GM19023 (cell line): ENCODE data around the gene IFNGR1.
"Not testable (repeated sequence)": the region's sequence is repeated elsewhere in the genome, so short reads cannot be mapped to it uniquely, and the experiment has no call there.

Experiments
- ATAC-seq: cut with Tn5 transposase; IDR thresholded peaks from one replicate; pipeline ENCODE4 v1.9.1; 2021; ENCODE audit warnings: mild to moderate bottlenecking, moderate library complexity; ENCODE audit not compliant: unreplicated experiment

The IFNGR1 gene

DNA sequence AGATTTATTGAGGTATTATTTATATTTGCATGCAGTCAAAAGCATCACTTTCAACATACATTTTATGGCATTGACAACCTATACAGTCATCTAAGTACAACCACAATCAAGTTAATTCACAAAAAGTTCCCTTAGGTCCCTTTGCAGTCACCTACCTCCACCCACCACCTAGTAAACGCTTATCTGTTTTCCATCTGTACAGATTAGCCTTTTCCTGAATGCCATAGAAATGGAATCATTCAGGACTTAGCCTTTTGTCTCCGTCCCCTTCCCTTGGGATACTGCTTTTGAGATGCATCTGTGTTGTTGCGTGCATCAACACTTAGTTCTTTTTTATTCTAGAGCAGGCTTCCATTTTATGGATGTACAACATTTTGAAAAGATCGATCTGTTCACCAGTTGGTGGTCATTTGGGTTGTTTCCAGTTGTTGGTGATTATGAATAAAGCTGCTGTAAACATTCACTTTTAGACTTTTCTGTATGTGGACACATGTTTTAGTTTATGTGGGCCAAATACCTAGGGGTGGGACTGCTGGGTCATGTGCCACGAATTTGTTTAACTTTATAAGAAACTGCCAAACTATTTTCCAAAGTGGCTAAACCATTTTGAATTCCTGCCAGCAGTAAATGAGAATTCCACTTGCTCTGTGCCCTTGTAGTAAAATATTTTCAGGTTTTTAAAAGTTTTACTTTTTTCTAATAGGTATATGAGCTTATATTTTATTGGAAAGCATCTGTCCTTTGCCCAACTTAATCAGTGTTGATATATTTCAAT lies 17.6 kb upstream of the IFNGR1 start:
- ATAC-seq = no peak

DNA sequence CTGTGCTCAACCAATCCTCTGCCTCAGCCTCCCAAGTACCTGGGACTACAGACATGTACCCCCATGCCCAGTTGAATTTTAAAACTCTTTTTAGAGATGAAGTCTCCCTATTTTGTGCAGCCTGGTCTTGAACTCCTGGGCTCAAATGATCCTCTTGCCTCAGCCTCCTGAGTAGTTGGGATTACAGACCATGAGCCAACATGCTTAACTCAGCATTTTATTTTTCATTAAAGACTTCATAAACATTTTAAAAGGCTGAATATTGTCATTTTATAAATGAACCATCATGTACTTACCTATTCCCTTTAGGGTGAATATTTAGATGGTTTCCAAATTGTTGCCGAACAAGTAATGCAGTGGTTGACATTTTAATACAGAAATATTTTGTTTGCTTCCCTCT lies 16.5 kb upstream of the IFNGR1 start:
- ATAC-seq = no peak

GRCh38 chr6:137233911-137234863 lies 15.0 kb upstream of the IFNGR1 start:
- peak; percentile 52 for ATAC-seq

GRCh38 chr6:137231895-137232294 lies 12.7 kb upstream of the IFNGR1 start:
- no peak for ATAC-seq

DNA sequence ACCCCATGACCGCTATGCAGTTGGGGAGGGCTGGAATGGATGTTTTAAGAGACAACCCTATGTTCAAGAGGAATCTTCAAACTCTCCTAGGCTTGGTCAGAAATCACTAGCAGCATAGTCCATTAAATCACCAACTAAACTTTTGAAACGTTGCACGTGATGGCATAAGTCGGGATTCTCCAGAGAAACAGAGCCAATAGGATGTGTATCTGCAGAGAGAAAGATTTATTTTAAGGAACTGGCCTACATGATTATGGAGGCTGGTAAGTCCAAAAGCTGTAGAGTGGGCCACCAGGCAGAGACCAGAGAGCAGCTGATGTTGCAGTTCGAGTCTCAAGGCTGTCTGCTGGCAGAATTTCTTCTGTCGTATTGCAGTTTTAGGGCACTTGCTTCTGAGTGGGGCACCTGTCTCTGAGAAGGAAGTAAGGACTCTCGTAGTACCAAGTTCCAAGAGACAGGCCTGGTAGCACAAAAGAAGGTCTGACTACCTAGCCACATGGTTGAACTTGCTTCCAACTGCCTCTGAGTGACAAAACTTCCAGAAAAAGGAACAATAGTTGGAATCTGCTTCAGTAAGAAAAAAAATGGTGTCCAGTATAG lies 11.9 kb upstream of the IFNGR1 start:
- ATAC-seq = no peak

DNA sequence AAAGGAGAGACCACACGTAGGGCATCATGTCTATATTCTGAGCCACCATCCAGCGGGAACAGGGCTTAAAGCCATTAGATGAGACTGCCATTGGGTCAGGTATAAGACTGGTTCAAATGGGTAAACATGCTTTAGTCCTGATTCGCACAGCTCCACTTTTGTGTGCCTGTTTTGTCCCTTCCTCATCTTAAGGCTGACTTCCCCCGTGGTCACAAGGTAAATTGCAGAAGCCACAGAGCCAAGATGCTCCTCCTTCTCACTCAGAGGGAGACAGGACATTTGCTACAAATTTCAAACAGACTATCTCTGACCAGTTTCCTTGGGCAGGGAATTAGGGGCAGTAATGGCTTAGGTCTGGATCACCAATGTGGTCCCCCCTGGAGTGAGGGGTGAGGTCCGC lies 11.4 kb upstream of the IFNGR1 start:
- no peak for ATAC-seq

GRCh38 chr6:137229075-137229759 lies 10.0 kb upstream of the IFNGR1 start:
- ATAC-seq = no peak

- ATAC-seq = peak; percentile 67
Observed at GRCh38 chr6:137227871-137228302, 8.7 kb upstream of the IFNGR1 start.

- ATAC-seq = no peak
Observed at GRCh38 chr6:137226697-137227096, 7.5 kb upstream of the IFNGR1 start.

- ATAC-seq = peak; percentile 54
Observed at GRCh38 chr6:137224799-137225198, 5.6 kb upstream of the IFNGR1 start.

DNA sequence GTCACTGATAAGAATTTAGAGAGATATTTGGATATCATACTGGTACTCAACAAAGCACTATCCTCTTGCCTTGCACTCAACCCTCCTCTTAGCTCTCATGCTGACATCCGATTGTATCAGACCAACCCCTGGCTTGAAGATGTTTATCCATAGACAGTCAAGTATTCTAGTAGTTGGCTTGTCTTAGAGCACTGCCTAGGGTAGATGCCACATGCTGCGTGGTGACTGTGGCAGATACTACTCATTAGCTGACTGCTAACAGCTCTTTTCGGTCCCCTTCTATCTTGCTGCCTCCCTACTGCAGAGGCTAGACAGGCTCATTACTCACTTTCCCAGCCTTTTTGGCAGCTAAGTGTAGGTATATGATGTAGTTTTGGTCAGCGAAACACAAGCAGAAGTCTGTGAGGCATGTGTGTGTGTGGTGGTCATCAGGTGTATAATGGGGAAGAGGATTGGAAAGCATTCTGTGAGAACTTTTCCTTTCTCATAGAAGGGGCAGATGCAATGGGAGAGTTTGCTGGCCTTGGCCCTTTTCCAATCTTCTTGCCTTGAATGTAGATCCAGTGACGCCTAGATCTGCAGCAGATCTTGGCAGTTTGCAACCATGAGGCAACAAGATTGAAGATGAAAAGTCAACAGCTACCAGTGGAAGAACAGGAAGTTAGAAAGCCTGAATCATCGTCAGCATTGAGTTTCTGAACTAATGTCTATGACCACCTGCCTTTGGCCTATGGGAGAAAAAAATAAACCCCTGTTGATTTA lies 4.4 kb upstream of the IFNGR1 start:
- ATAC-seq = no peak

DNA sequence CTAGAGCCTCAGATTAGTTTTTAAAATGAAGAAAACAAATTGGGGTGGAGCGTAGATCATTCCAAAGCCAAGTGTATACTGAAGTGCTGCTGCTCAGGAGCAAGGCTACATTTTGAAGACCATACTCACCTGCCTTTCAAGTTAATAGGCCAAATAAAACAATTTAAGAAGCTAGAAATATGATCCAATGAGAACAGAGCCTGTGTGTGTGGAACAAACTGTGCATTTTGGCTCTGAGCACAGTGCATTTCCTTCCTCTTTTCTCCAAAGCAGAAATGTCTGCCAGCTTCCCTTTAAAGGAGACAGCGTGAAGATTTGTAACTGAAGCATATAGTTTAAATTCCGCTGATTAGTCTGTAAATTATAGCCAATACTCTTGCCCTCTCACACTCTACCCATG lies 3.2 kb upstream of the IFNGR1 start:
- no peak for ATAC-seq

DNA sequence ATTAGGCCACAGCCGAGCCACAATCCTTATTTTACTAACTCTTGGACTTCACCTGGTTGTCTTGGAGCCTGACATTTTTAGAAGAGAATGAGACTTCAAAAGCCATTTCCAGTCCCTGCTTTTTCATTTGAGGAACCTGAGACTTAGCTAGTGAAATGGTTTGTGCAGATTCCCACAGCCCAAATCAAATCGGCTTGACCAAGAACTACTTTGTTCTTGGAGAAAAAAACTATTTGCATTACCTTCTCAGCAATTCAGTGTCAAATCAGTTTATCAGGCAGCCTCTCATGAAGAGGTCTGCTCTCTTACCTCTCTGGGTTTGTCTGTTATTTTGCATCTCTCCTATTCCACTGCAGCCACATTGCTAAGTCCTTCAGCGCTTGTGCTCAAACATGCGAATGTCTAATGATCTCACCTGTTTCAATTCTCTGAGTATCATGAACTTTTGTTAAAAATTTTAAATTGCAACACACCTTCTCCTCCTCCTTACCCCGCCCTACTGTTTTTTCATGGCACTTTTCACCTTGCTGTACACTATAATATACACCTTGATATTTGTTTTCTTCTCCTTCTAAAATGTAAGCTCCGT lies 573 bp upstream of the IFNGR1 start:
- peak; percentile 4 for ATAC-seq

GRCh38 chr6:137218473-137218916 lies 690 bp downstream of the IFNGR1 start:
- peak; percentile 43 for ATAC-seq

- no peak for ATAC-seq
Observed at GRCh38 chr6:137217801-137218472, 1.2 kb downstream of the IFNGR1 start.

- no peak for ATAC-seq
Observed at GRCh38 chr6:137216875-137217553, 2.2 kb downstream of the IFNGR1 start.

- ATAC-seq = no peak
Observed at GRCh38 chr6:137216106-137216505, 3.1 kb downstream of the IFNGR1 start.

- not testable (repeated sequence) for ATAC-seq
Observed at GRCh38 chr6:137215630-137216029, 3.6 kb downstream of the IFNGR1 start.

DNA sequence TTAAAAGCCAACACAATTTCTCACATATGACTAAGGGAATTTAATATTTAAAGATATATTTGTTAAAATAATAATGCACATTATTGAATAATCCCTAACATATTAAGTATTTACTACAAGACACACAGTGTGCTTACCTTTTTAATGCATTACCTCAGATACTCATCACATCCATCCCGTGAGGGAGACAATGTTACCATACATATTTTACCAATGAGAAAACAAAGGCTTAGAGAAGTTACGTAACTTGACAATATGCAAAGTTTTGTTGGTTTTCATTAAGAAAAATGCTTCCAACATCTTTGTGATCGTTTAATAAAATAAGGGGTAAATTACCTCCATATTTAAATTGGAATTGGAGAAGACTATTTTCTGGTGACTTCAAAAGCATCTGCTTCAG lies 4.3 kb downstream of the IFNGR1 start:
- no peak for ATAC-seq
